NCI-H345 treated with DMSO at 0.1 percent for 48 hours (cell line): ENCODE data around the gene ZBTB45.
"Not testable (repeated sequence)": the region's sequence is repeated elsewhere in the genome, so short reads cannot be mapped to it uniquely, and the experiment has no call there.

Experiments used
- DNase-seq: peaks from one replicate; lab custom pipeline; 2025; ENCODE audit not compliant: unreplicated experiment; lab: John Stamatoyannopoulos, UW

Gene ZBTB45

DNA sequence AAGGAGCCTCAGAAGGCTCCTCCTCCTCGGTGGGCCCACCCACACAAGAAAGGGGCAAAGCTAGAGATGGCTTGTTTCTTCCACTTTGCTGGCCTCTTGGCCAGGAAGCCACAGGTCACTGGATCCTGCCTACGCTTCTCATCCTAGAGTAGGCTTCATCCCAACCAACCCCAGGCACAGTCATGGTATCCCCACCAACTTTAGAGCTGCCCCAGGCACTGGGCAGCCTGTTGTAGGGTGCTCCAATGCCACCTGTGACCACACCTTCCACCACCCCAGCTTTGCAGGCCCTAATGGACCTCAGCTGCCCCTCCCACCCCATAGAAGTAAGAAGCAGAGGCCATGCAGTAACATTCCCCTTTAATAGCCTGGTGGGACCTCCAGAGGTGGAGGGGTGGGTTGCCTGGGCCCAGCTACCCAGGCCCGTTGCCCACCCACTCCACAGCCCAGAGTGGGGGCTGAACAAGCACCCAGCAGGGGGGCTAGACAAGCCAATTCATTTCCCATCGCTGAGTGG lies 35.8 kb upstream of the ZBTB45 start:
- DNase-seq = no peak

DNA sequence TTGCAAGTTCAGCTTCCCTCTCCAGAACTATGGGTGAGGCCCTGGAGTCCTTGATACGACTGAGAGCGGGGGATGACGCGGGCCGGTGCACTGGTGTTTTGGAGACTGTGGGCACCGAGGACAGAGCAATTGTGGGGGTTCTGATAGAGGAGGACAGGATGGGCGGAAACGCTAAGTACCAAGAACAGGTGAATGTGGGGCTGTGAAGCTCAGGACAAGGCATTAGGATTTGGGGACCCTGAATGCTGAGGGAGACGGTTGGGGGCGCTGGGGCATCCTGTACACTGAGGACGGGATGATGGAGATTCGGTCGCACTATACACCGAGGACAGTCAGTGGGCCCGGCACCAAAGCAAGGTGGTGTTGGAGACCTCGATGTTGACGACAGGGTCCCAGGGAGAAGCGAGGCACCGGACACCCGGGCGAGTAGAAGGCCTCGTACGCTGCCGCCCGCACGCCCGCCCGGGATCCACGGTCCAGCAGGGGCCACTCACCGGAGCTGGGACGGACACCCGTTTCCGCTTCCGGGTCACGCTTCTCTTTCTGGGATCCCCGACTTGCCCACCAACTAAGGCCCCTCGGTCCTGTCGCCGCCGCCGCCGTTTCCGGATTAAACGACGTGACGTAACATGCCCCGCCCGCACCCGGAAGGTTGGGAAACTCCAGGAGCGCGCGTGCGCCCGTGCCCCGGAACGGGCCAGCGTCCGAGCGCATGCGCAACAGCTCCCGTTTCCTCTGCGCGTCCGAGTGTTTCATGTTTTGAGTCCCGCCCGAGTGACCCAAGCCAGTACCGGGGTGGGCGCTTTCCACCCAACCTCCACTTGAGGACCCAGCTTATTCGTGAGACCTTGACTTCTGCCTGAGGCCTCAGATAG lies 35.1 kb upstream of the ZBTB45 start, which contains the start of gene CHMP2A:
TSS of gene CHMP2A (minus strand) at position 612 of the 875 bp plus-strand sequence. CDS start 893 bp downstream, outside the sequence.
- DNase-seq = no peak

DNA sequence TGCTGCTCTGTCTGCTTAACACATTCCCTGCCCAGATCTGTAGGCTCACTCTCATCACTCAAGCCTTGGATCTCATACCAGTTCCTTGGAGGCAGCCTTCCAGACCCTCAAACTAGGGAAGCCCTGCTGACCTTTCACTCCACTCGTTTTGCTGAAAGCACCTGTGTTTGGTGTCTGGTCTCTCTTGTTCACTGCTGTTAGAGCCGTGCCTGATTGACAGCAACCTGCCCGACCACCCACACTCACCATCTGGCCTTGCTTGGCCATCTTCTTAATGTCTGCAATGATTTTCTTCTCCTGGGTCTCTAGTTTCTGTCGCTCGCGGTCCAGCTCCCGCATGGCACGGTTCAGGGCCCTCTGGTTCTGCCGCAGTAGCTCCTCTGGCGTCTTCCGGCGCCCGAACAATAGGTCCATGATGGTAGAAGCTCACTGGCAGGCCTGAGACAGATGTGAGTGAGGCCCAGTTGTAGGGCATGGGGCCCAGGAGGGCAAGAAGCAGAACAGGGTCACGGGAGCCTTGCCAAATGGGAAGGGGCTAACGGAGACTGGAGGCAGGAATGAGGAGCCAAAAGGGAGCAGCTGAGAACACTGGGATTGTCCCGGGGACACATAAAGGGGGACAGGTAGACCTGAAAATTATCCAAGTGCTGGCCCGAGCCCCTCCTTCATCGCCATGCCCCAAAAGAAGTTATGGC lies 34.3 kb upstream of the ZBTB45 start:
- no peak for DNase-seq

DNA sequence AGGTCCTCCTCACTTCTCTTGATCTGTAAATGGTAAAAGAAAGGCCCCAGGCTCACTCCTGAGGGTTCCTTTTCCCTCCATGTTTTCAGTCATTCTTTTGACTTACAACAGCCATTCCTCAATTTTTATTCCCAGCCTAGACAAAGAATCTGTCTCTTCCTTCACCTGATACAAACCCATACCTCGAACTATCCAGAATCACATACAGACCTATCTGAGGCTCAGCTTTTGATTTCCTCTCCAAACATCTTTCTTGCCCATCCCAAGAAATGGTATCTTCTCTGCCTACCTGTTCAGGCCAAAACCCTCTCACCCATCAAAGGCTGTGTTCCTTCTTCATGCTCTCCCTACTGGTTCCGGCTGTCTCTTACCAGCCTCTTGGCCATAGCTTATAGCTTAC lies 33.0 kb upstream of the ZBTB45 start:
- DNase-seq = no peak

DNA sequence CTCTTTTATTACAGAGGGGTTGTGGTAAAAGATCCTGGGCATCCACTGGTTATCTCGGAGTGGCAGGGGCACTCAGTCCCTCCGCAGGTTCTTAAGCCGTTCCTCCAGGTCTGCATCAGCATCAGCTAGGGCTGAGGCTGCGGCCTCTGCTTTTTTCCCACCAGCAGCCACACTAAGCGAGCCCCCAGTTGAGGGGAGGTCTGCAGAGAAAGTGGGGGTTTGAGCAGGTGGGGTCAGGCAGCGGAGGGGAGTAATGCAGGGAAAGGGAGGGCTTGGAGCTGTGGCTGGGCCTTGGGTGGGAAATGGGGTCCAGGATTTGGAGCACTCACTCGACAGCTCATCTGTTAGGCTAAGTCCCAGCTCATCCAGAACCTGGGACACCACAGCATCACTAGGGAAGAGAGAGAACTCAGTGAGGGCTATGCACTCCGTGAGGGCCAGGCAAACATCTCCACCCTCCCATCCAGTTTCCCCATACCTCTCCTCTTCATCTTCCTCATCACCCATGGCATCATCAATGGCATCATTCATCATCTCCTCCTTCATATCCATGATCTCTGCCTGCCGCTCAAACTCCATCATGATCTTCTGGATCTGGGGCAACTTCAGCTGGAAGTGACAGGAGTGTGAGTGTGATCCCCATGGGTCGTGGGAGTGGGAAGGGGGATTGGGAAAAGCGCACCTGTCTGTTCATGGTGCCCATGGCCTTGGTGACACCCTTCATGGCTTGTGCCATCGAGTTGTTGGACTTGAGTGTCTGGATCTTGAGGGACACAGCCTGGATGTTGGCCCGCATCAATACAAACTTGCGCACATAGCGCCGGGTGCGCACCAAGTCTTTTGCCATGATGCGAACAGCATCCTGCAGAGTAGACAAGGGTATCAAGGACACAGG lies 32.2 kb upstream of the ZBTB45 start:
- no peak for DNase-seq

DNA sequence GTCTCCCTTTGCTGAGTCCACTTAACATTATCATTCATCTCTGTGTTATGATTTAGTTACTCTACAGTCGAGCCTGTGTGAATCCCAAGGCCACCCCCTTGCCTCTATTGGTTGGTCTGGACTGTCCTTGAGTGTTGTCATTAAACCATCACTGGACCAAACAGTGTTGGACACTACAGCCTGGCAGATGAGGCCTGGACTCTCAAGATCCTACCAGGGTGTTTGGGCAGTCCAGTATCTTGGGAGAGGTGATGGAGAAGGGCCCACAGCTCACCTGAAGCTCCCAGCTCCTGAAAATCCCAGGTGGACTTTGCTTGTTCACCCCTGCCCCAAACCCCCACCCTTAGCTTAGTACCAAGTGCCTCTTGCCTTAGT lies 31.5 kb upstream of the ZBTB45 start:
- DNase-seq = no peak

DNA sequence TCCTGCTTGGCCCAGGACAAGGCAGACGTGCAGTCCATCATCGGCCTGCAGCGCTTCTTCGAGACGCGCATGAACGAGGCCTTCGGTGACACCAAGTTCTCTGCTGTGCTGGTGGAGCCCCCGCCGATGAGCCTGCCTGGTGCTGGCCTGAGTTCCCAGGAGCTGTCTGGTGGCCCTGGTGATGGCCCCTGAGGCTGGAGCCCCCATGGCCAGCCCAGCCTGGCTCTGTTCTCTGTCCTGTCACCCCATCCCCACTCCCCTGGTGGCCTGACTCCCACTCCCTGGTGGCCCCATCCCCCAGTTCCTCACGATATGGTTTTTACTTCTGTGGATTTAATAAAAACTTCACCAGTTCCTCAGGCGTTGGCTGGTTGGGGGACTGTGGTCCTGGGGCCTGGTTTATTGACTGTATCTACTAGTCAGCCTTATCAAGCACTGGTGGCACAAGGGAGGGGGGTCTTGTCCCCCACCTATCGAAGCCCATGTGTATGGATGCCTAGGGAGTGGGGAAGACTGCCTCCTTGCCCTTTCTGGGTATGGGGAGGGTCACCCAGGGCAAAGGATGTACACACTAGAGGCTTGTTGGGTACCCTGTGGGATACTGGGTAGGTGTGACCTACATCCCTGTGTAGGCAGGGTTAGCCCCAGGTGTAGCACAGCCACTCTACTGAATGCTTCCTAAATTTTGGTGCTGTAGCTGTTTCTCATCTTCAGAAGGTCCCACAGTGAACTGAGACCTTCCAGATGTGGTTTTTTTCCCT lies 30.9 kb upstream of the ZBTB45 start:
- DNase-seq = no peak

DNA sequence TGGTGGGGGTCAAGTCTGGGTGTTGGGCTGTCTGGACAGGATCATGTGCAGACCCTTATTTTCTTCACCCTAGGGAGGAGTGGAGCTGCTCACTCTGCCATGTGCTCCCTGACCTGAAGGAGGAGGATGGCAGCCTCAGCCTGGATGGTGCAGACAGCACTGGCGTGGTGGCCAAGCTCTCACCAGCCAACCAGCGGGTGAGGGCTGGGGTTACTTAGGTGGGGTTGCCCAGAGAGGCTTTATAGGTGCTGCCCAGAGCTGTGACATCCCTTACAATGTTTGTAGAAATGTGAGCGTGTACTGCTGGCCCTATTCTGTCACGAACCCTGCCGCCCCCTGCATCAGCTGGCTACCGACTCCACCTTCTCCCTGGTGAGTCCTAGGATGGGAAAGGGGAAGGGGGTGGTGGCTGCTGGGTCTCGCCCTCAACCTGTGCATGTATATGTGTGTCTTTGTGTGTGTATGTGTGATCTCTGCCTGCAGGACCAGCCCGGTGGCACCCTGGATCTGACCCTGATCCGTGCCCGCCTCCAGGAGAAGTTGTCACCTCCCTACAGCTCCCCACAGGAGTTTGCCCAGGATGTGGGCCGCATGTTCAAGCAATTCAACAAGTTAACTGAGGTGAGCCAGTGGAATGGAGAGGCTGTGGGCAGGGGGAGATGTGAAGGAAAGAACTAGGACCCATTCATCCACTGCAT lies 30.2 kb upstream of the ZBTB45 start:
- no peak for DNase-seq

DNA sequence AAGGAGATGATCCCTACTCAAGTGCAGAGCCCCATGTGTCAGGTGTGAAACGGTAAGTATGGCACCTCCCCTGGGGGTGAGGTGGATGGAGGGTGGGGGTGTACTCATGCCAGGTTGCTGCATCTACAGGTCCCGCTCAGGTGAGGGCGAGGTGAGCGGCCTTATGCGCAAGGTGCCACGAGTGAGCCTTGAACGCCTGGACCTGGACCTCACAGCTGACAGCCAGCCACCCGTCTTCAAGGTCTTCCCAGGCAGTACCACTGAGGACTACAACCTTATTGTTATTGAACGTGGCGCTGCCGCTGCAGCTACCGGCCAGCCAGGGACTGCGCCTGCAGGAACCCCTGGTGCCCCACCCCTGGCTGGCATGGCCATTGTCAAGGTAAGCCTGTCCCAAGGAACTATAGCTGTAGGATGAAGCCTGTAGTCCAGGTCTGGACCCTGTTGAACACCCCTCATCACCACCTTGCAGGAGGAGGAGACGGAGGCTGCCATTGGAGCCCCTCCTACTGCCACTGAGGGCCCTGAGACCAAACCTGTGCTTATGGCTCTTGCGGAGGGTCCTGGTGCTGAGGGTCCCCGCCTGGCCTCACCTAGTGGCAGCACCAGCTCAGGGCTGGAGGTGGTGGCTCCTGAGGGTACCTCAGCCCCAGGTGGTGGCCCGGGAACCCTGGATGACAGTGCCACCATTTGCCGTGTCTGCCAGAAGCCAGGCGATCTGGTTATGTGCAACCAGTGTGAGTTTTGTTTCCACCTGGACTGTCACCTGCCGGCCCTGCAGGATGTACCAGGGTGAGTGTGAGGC lies 29.5 kb upstream of the ZBTB45 start:
- no peak for DNase-seq

DNA sequence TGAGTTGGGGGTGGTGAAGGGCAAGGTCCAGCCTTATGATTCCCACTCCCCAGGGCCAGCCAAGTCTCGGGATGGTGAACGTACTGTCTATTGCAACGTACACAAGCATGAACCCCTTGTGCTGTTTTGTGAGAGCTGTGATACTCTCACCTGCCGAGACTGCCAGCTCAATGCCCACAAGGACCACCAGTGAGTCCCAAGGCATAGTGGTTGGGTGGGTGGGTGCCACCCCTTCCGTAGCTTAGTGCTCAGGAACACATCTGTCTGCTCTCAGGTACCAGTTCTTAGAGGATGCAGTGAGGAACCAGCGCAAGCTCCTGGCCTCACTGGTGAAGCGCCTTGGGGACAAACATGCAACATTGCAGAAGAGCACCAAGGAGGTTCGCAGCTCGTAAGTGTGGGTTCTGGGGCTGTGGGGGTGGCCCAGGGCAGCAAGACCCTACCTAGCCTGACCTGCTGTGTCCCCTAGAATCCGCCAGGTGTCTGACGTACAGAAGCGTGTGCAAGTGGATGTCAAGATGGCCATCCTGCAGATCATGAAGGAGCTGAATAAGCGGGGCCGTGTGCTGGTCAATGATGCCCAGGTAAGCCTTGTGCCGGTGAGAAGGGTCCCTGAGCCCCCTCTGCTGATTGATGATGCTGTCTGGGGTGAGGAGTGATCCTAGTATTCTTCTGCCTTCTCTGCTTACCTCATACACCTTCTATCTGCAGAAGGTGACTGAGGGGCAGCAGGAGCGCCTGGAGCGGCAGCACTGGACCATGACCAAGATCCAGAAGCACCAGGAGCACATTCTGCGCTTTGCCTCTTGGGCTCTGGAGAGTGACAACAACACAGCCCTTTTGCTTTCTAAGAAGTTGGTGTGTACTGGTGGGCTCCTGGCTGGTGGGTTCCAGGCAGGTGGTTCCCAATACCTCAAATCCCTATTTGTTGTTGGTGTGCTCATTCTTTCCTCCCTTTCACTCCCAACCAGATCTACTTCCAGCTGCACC lies 28.0 kb upstream of the ZBTB45 start:
- DNase-seq = no peak

DNA sequence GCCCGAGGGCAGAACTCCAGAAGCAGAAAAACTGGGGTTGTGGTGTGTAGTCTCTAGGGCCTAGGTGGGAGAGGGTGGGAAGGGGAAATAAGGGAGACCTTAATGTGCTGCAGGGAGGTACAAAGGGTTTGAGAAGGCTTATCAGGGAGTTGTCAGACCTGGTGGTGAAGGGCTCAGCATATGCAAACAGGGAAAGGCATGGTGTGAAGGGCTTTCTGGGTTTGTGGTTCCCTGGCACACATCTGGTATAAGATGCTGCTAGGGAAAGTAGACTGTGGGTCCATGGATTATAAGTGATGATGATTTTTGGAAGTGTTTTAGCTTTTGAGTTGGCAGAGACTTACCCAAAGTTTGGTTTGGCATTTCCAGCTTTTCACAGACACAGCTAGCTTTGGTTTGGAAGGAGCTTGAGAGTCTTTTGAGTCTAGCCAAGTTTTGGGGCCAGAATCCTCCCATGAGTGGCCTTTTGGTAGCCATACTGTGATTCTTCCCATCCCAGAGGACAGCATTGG lies 26.5 kb upstream of the ZBTB45 start:
- DNase-seq = no peak

DNA sequence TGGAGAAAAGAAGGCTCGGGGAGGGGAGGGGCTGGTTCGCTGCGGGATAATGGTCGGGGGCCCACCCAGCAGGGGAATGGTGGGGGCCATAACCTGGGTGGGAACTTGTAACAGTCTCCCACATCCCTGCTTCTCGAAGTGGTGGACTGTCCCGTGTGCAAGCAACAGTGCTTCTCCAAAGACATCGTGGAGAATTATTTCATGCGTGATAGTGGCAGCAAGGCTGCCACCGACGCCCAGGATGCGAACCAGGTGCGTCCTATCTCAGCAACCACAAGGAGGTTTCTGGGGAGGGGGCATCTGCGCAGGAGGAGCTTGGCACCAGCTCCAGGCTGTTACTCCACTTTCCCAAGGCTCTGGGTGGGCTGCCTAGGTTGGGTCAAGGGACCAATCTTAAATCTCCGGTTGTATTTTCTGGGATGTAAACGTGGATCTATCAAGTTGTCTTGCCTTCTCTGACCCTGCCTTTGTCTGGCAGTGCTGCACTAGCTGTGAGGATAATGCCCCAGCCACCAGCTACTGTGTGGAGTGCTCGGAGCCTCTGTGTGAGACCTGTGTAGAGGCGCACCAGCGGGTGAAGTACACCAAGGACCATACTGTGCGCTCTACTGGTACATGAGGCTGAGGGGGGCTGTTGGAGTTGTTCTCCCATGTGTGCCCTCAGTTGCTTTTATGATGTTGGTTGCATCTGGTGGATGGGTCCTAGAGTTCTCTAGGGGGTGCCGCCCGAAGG lies 25.8 kb upstream of the ZBTB45 start:
- DNase-seq = no peak

DNA sequence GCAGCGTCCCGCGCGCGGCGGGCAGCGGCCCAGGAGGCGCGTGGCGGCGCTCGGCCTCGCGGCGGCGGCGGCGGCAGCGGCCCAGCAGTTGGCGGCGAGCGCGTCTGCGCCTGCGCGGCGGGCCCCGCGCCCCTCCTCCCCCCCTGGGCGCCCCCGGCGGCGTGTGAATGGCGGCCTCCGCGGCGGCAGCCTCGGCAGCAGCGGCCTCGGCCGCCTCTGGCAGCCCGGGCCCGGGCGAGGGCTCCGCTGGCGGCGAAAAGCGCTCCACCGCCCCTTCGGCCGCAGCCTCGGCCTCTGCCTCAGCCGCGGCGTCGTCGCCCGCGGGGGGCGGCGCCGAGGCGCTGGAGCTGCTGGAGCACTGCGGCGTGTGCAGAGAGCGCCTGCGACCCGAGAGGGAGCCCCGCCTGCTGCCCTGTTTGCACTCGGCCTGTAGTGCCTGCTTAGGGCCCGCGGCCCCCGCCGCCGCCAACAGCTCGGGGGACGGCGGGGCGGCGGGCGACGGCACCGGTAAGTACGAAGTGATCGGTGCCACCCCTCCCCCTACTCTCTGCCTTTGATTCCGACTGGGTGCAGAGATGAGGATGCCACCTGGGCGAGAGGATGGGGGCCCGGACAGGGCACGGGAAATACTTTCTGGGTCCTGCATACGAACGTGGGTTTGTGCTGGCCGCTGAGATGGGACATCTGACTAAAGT lies 25.1 kb upstream of the ZBTB45 start:
- no peak for DNase-seq

DNA sequence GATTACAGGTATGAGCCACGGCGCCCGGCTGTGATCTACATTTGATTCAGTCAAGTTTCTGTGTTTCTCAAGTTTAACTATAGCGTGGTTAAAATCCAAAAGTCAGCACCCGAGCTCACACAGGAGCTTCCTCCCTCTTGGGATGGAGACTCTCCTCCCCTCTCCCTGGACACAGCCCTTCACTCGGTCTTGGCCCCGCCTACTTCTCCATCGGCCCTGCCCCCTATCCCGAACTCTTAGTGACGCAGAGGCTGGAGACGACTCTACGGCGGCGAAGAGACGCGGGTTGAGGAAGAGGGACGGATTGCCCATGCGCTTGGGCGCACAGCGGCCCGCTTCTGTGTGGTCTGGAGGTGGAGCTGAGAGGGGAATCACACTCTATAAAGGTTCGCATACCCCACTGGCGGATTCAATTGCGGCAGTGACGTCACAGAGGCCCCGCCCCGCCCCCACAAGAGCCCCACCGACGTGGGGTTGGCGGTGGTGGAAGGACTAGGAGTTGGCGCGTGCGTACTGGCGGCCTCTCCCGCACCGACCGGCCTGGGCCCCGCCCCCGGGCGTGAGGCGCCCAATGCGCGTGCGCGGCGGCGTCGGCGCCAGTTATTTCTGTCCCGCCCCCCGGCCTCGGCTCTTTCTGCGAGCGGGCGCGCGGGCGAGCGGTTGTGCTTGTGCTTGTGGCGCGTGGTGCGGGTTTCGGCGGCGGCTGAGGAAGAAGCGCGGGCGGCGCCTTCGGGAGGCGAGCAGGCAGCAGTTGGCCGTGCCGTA lies 24.4 kb upstream of the ZBTB45 start, which contains the start of gene TRIM28:
TSS of gene TRIM28 (plus strand) at position 239 of the 765 bp plus-strand sequence. CDS start 694 bp downstream, outside the sequence.
- no peak for DNase-seq

DNA sequence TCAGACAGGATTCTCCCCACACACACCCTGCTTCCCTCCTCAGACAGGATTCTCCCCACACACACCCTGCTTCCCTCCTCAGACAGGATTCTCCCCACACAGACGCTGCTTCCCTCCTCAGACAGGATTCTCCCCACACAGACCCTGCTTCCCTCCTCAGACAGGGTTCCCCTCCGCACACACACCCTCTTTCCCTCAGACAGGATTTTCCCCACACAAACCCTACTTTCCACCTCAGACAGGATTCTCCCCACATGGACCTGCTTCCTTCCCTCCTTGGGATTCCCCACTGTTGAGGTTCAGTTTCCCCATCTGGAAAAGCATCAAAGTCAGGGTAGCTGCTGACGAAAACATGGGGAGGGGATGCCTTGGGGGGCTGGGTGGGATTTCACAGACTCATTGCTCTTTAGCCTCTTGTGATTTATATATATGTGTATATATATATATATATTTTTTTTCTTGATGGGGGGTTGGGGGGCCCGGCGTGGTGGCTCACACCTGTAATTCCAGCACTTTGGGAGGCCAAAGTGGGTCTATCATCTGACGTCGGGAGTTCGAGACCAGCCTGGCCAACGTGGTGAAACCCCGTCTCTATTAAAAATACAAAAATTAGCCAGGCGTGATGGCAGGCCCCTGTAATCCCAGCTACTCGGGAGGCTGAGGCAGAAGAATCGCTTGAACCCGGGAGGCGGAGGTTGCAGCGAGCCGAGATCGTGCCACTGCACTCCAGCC lies 23.2 kb upstream of the ZBTB45 start:
- DNase-seq = not testable (repeated sequence)
